ENCODE results near the gene CROCC.

- TF ChIP-seq EZH2phosphoT487 (IDR thresholded peaks at IDR 0.05; ENCODE audit: unreplicated experiment) (no peak), CTCF (conservative IDR thresholded peaks at IDR 0.05; ENCODE audit: low read depth in 2 of 2) (no peak), EZH2 (IDR thresholded peaks at IDR 0.05; ENCODE audit: low read depth, unreplicated experiment) (no peak)
These were observed 71.8 kb downstream of the CROCC start for GRCh38 chr1:16993521-16994038.
